HG03103 (cell line): ENCODE results near the gene ADO.
"Not testable (repeated sequence)": the region's sequence is repeated elsewhere in the genome, so short reads cannot be mapped to it uniquely, and the experiment has no call there.

Experiments
- ATAC-seq: cut with Tn5 transposase; IDR thresholded peaks from one replicate; pipeline ENCODE4 v1.9.1; 2021; ENCODE audit warnings: low read depth; ENCODE audit not compliant: unreplicated experiment

The ADO gene

DNA sequence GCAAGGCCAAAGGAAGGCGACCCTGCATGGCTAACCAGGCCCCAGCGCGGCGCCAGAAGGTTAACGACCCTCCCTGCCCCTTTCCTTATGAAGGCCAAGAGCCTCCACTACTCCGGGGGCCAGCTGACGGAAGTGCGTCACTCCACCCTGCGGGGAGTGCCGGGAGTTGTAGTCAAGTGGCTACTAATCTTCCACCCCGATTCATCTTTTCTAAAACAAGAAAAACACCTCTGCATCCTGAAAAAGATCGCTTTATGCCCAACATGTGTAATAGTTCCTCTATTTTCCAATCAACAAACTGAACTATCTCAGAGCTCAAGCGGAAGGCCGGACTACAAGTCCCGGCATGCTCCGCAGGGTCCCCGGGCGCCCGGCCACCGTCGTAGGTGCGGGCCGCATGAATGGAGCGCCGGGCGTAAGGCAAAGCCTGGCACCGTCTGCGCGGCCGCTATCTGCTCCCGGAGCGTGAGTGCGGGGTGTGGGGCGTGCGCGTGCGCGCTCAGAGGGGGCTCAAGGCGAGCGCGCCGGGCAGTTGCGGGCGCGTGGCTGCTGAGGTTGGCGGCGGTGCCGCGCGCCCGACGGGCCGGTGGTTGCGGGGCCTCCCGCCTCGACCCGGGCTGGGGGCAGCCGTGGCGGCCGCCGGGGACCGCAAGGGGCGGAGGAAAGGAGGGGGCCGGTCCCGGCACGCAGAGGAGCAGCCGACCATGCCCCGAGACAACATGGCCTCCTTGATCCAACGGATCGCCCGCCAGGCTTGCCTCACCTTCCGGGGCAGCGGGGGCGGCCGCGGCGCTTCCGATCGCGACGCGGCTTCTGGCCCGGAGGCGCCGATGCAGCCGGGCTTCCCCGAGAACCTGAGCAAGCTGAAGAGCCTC is at the start of gene ADO:
TSS of gene ADO (plus strand) at position 365 of the 875 bp plus-strand sequence. CDS start at position 705, 340 bp downstream.
- peak; percentile 84 for ATAC-seq

DNA sequence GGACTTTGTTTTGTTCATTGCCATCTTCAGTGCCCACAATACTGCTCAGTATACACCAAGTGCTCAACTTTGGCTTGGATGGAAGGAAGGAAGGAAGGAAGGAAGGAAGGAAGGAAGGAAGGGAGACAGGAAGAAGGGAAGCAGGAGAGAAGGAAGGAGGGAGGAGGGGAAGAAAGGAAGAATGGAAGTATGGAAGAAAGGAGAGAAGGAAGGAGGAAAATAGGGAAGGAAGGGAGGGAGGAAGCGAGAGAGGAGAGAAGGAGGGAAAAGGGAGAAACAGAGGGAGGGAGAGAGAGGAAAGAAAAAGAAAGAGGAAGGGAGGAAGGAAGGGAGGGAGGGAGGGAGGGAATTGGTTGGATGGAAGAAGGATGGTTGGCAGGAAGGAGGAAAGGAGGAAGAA is 49.6 kb upstream of the ADO start:
- no peak for ATAC-seq

DNA sequence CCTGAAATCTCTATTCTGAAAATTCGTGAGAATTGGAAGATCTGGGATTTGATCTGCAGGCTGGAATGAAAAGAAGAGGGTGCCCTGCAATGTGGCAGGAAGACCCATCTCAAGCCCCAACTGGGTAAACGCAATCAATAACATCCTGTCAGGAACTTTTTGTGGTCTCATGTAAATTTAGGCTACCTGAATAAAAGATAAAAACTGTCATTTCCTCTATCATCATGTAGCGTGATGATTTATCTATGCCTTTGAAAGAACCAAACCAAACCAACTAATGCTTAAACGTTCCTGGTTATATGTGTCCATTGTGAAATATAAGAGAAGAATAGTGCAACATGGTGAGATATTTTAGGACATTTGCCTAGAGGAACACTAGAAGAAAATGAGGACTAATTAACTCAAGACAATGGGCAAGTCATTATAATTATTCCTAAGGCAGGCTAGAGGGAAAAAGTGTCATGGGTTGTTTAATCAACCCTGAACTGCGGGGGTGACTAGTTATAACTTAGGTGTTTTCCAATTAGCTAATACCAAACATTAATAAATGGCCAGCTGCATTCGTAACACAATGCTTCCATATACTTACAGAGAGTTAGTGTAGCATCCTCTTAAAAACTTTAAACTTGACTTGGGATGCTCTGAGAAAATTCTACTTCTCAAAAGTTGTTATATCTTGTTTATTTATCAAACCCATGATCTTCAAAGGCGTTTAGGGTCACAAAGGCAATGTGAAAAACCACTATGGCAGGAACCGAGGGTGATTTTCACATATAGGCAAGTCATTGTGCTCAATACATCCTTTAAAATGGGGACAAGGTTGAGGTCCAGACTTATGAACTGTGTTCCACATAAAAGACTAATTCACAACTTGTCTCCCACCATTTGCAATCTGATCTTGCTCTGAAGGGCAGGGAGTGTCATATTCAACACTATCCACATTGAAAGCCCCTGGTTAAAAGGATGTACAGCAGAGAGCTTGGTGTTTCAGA is 48.6 kb upstream of the ADO start:
- no peak for ATAC-seq

DNA sequence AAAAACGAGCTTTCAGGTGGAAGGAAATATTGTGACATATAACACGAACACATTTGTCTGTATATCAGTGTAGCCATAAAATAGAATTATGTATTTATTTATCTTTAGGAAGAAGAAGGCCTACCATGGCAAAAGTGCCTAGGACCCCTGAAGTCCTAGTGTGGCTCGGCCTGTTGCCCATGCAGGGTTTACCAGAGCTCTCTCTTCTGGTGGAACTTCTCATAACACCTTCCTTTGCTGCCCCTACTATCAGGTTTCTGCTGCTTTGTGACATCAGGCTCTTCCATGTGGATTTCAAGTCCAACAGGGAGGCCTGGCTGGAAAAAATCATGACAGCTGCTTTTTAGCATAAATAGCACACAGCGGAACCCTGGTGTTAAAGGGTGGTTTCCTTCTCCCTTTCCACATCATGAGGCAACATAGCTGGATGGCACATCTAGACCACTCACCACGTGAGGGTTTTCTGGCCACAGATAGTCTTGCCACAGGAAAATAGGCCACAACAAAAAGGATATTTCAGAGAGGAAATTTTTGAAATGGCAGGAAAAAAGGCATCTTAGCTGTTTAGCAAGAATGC is 44.8 kb upstream of the ADO start:
- no peak for ATAC-seq

DNA sequence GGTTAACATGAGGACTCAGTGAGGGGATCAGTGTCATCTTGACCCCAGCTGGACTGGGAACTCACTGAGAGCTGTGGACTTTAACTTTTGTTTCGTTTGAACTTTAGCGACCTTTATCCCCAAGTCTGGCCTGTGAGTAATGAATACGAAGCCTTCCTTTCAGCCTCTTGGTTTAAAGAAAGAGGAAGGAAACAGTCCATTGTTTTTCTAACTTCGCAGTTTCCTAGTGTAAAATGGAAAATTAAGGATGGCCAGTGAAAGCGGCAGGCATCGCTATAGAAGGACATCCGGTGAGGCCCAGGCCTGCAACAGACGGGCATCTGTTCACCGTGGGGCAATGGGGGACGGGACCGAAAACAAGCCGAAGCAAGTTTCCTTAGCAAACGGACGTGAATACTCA is 44.1 kb upstream of the ADO start:
- no peak for ATAC-seq

DNA sequence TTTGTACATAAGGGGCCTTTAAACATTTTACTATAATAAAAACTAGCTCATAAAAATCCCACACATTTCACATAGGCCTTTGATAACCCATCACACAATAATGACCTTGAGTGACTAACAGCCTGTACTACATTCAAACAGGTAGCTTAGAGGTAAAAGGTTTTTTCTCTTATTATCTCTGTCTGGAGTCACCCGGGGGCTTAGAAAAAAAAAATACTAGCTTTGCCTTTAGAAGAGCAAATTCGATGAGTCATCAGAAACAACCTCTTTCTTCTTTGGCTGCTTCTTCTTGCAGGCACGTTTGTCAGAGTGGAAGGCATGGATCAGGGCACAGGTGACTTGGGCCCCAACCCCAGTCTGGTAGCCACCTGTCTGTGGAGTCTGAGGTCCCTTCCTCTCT is 43.4 kb upstream of the ADO start:
- no peak for ATAC-seq

DNA sequence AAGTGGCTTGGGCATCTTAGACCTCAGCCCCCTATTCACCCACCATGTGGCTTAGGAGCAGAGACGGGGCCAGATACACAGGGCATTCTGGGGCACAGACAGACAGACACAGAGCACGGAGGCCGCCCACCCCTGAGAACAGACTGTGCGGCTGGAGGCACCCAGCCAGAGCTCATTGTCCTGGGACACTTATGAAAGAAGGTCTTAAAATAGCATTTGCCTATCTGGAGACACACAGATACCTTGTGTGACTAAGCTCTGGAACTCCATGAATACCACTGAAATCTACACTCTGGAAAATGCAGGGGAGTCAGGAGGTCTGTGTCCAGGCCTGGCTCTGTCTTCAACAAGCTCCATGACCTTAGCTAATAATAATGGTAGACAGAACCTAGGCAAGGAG is 41.4 kb upstream of the ADO start:
- no peak for ATAC-seq

DNA sequence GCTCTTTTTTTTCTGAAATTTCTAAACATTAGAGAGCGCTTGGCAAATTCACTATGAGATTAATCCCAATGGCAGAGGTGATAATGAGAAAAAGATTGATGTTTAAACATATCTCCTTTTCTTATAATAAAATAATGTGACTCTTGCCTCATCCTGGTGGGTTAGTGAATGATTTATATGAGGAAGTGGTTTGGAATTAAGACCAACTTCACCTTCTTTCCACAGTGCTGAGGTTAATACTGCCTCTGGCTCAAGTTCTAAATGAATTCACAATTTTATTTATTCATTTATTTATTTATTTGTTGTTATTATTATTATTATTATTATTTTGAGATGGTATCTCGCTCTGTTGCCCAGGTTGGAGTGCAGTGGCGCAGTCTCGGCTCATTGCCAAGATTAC is 40.5 kb upstream of the ADO start:
- ATAC-seq: no peak

DNA sequence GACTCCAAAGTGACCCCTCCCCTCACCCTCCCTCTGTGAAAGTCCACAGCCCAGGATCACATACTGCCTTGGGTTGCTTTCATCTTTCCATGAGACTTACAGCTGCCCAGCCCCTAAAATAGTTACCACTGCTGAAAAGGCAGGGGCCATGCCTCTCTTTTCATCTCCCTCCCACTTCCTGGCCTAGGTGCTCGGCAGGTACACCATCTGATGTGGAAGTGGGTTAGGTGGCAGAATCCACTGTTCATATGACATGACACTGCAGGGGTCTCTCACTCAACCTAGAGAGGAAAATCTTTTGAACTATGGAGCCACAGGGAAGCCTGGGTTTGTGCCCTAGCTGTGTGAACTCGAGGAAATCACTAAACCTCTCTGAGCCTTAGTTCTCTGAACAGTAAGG is 38.8 kb upstream of the ADO start:
- no peak for ATAC-seq

DNA sequence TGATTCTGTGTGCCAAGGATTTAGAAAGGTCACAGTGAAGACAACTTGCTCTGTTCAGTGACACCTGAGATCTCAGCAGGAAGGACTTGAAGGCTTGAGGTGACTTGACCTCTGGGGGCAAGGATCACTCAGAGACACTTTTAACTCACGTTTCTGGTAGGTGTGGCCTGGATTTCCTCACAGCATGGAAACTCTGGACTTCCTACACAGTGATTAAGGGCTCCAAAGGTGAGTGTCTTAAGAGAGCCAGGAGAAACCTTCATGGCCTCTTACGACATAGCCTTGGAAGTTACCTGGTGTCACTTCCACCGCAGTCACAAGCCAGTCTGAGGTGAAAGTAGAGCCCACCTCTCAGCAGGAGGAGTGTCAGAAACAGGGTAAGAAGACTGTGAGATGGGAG is 38.1 kb upstream of the ADO start:
- no peak for ATAC-seq

DNA sequence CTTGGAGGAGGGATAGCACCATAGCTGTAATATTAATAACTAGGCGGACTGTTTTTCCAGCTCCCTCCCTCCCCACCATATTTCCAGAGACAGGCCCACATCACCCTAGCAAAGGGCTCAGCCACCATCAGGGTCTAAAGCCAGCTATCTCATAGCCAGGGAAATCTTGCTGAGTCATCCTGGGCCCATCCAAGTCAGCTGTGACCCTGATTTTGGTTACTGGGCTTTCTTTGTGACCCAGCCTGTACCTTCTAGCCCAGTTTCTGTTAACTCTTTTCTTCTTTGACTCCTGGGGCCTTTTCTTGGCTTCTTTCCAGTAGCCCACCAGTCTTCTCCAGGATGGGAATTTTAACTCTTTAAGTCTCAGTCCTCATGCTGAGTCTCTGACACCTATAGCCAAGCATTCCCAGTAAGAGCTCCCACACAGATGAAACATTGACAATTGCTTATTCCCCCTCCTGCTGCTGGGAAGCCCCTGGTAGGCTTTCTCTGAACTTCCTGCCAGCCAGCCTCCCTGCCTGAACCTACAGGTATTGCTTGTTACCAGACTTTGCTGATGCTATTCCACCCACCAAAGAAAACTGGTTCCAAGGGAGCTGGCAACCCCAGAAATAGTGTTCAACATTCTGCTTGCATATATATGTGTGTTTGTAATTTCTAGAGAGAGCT is 34.8 kb upstream of the ADO start:
- ATAC-seq: no peak

DNA sequence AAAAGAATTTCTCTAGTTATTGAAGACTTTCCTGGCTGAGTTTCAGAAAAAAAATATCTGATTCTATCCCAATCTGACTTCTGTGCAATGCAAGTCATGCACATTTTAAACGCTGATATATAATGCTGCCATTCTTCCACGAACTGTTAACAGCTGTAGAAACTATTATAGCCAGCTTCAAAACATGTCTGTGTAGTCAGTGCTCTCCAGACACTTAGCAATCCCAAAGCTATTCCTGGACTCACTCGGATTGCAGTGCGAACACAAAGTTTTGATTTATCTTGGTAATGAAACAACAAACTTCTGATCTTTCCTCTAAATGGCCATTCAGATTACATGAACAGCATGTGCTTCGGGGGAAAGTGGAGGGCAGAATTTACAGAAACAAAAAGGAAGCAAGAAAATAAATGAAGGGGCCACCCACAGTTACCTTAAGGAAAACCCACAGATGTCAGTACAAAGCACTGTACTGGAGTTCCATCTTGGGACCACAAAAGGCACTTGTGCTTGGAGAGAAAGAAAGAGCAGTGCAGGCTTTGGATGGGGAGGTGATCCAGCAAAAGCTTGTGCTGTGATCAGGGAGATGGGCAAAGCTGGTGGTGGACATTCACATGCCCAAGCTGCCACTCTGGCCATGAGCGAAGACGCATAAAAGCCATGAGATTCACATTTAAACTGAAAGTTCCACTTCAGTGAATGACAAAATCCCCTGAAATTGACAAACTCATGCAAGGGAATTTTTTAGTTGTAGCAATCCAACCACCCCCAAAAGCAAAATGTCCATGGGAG is 32.1 kb upstream of the ADO start:
- no peak for ATAC-seq

DNA sequence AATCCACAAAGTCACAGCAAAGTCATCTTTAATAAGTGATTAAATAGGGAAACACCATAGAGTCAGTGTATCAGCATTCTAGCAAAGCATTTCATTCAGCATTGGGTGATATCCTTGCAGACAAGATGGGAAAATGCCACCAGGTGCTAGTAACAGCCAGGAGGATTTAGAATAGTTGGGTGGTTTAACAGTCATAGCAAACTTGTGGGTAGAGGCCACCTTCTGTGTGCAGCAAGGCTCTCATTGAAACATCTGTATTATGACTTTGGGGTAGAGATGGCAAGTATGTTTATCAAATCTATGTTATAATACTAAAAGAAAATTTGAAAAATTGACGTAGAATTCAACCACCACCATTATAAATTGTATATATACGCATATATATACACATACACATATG is 26.4 kb upstream of the ADO start:
- no peak for ATAC-seq

DNA sequence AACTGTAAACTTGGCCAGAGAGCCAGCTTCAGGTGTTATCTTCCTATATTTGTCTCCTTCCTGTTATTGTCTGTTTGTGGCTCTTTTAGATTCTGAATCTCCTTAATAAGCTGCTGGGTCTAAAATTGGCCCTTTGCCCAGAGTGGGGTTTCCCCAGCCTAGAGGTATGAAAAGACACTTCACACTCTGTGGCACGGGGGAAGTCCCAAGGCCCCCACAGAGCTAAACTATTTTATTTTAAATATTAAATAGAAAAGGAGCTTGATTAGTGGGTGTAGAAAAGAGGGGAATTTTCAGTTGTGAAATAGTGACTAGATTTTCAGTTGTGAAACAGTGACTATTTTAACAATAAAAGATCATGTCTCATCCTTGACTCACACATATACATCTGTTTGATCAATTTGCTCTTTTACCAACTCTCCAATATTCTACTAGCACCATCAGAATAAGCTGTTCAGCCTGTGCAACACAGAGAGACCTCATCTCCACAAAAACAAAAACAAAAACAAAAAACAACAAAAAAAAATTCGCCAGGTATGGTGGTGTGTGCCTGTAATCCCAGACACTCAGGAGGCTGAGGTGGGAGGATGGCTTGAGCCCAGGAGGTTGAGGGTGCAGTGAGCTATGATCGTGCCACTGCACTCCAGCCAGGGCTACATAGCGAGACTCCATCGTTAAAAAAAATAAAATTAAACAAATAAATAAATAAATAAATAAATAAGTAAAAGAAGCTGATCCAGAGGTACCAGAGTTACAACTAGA is 24.9 kb upstream of the ADO start:
- ATAC-seq: peak; percentile 91

DNA sequence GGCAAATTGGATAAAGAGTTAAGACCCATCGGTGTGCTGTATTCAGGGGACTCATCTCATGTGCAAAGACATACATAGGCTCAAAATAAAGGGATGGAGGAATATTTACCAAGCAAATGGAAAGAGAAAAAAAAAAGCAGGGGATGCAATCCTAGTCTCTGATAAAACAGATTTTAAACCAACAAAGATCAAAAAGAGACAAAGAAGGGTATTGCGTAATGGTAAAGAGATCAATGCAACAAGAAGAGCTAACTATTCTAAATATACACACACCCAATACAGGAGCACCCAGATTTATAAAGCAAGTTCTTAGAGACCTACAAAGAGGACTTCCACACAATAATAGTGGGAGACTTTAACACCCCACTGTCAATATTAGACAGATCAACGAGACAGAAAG is 20.0 kb upstream of the ADO start:
- ATAC-seq: not testable (repeated sequence)

DNA sequence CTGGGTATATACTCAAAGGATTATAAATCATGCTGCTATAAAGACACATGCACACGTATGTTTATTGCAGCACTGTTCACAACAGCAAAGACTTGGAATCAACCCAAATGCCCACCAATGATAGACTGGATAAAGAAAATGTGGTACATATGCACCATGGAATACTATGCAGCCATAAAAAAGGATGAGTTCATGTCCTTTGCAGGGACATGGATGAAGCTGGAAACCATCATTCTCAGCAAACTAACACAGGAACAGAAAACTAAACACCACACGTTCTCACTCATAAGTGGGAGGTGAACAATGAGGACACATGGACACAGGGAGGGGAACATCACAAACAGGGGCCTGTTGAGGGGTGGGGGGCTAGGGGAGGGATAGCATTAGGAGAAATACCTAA is 16.2 kb upstream of the ADO start:
- not testable (repeated sequence) for ATAC-seq

DNA sequence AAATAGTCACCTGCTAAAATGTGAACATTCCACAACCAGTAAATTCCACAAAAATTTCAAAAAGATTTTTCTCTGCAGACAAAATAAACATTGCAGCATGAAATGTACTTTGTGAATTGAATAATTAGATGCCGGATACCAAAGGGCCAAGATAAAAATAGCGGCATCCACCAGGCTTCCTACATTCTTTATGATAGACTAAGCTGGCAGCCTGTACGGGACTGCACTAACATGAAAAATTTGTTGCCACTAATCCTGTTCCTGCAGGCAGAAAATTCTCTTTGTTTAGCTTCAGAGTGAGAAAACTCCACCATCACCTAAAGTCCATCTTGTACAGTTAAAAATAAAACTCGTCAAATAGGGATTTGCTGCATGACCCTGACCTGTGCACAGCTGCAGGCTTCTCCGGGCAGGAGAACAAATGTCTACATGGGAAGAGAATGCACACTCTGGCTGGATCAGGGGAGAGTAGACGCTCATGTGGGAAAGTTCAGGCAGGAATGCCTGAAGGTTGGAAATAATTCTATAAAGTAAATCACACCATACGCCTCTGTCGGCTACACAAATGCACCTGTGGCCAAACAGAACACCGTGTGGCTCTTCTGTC is 15.6 kb upstream of the ADO start:
- ATAC-seq: no peak

DNA sequence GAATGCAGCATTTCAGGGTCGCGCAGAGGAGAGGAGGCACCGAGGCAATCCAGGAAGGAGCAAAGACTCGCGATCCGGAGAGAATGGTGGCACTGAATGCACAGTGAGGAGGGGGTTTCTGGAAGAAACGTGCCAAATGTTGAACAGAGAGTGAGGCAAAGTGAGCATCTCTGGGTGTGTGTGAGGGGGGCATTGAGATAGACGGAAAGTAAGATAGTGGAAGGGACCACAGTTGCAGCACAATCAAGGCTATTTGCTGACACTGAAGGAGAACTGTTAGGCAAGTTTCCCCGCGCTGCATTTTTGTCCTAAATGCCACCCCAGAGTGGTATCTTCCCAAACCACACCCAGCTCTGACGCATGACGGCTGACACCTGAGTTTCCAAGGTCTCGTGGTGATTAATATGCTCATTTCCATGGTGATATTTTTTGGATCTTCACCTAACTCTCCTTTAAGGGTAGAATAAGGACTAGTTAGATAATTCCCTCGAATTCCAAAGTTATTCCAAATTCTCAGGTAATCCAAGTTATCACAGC is 14.4 kb upstream of the ADO start:
- no peak for ATAC-seq
